ENCODE data around the gene SCGB1D4.
A peak's percentile ranks its signal among the peaks of the same experiment; 100 is the strongest.
"Not testable (repeated sequence)": the region's sequence is repeated elsewhere in the genome, so short reads cannot be mapped to it uniquely, and the experiment has no call there.

Gene SCGB1D4

GRCh38 chr11:62337303-62338181, 38.7 kb upstream of the SCGB1D4 start, which contains the start of gene ASRGL1:
Gene ASRGL1, plus strand, starts transcription at chr11:62337448. Its CDS starts 530 bp downstream, at chr11:62337978.
- no peaks in the 10 kb centered on the region for H3K36me3 ChIP-seq (ENCODE audit: insufficient read depth, low read length)
- peak within 1 kb of the TSS; percentile 94 for H2AFZ ChIP-seq (ENCODE audit: low read length)
- H3K27me3 ChIP-seq (ENCODE audit: insufficient read depth, low read length, poor library complexity, severe bottlenecking), result no peaks in the 10 kb centered on the region
- H4K20me1 ChIP-seq (ENCODE audit: insufficient read depth, low read length, poor library complexity, severe bottlenecking), result no peaks in the 10 kb centered on the region
- H3K9ac ChIP-seq (ENCODE audit: low read depth, low read length, poor library complexity, severe bottlenecking), result peak within 1 kb of the TSS; percentile 66
- no peak for TF ChIP-seq CTCF (conservative IDR thresholded peaks at IDR 0.05; ENCODE audit: low read length)
- TF ChIP-seq EZH2phosphoT487 (IDR thresholded peaks at IDR 0.05; ENCODE audit: borderline replicate concordance), result no peak
- H3K9me2 ChIP-seq (replicated peaks; ENCODE audit: low read depth, low read length), result no peaks in the 10 kb centered on the region
- peak within 1 kb of the TSS; percentile 75 for H3K4me3 ChIP-seq (ENCODE audit: low read length, poor library complexity, severe bottlenecking)
- H3K4me1 ChIP-seq (ENCODE audit: insufficient read depth, low read length, poor library complexity, severe bottlenecking), result no peaks in the 10 kb centered on the region
- no peaks in the 10 kb centered on the region for H3K79me2 ChIP-seq (ENCODE audit: insufficient read depth, low read length)
- no peaks in the 10 kb centered on the region for H3K9me3 ChIP-seq (ENCODE audit: insufficient read depth, low read depth, low read length)
- peak within 1 kb of the TSS; percentile 45 for H3K4me2 ChIP-seq (ENCODE audit: low read depth, low read length, poor library complexity, severe bottlenecking)
- no peaks in the 10 kb centered on the region for H3F3A ChIP-seq (ENCODE audit: low read depth)

GRCh38 chr11:62336949-62337302, 38.1 kb upstream of the SCGB1D4 start:
- not testable (repeated sequence) for H3F3A ChIP-seq (ENCODE audit: low read depth); H3K9me3 ChIP-seq (ENCODE audit: insufficient read depth, low read depth, low read length); H3K9me2 ChIP-seq (replicated peaks; ENCODE audit: low read depth, low read length); H3K36me3 ChIP-seq (ENCODE audit: insufficient read depth, low read length); H3K27me3 ChIP-seq (ENCODE audit: insufficient read depth, low read length, poor library complexity, severe bottlenecking); H3K79me2 ChIP-seq (ENCODE audit: insufficient read depth, low read length); H4K20me1 ChIP-seq (ENCODE audit: insufficient read depth, low read length, poor library complexity, severe bottlenecking); H3K4me1 ChIP-seq (ENCODE audit: insufficient read depth, low read length, poor library complexity, severe bottlenecking)
- H3K4me3 ChIP-seq (ENCODE audit: low read length, poor library complexity, severe bottlenecking), result peak overlapping the region; percentile 75
- peak overlapping the region; percentile 66 for H3K9ac ChIP-seq (ENCODE audit: low read depth, low read length, poor library complexity, severe bottlenecking)
- peak overlapping the region; percentile 45 for H3K4me2 ChIP-seq (ENCODE audit: low read depth, low read length, poor library complexity, severe bottlenecking)
- H2AFZ ChIP-seq (ENCODE audit: low read length), result peak overlapping the region; percentile 94

DNA sequence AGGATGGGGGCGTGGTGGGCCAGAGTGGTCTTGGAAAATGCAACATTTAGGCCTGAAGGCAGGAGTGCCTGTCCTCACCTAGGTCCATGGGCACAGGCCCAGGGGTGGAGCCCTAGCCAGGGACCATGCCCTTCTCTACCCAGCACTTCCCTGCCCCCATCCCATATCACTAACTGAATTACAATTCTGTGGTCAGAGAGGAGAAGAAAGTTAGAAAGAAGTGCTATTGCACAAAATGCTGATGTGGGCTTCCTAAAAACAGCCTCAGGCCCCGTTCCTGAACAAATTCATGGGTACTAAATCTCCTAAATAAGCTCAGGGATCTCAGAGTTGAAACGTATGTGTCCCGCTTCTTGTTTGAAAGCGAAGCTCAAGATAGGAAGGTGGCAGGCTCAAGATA, 34.9 kb upstream of the SCGB1D4 start:
- H3K9me3 ChIP-seq (ENCODE audit: insufficient read depth, low read depth, low read length), result no peaks in the 10 kb centered on the region
- H3K9me2 ChIP-seq (replicated peaks; ENCODE audit: low read depth, low read length), result no peaks in the 10 kb centered on the region
- no peak overlapping the region for H2AFZ ChIP-seq (ENCODE audit: low read length)
- no peak overlapping the region for H3K9ac ChIP-seq (ENCODE audit: low read depth, low read length, poor library complexity, severe bottlenecking)
- no peaks in the 10 kb centered on the region for H3K4me1 ChIP-seq (ENCODE audit: insufficient read depth, low read length, poor library complexity, severe bottlenecking)
- H3K4me3 ChIP-seq (ENCODE audit: low read length, poor library complexity, severe bottlenecking), result no peak overlapping the region
- H3K36me3 ChIP-seq (ENCODE audit: insufficient read depth, low read length), result no peaks in the 10 kb centered on the region
- no peaks in the 10 kb centered on the region for H4K20me1 ChIP-seq (ENCODE audit: insufficient read depth, low read length, poor library complexity, severe bottlenecking)
- no peaks in the 10 kb centered on the region for H3K27me3 ChIP-seq (ENCODE audit: insufficient read depth, low read length, poor library complexity, severe bottlenecking)
- H3F3A ChIP-seq (ENCODE audit: low read depth), result no peaks in the 10 kb centered on the region
- no peak overlapping the region for H3K4me2 ChIP-seq (ENCODE audit: low read depth, low read length, poor library complexity, severe bottlenecking)
- H3K79me2 ChIP-seq (ENCODE audit: insufficient read depth, low read length), result no peaks in the 10 kb centered on the region
- TF ChIP-seq CTCF (conservative IDR thresholded peaks at IDR 0.05; ENCODE audit: low read length) (no peak), EZH2phosphoT487 (IDR thresholded peaks at IDR 0.05; ENCODE audit: borderline replicate concordance) (no peak)

DNA sequence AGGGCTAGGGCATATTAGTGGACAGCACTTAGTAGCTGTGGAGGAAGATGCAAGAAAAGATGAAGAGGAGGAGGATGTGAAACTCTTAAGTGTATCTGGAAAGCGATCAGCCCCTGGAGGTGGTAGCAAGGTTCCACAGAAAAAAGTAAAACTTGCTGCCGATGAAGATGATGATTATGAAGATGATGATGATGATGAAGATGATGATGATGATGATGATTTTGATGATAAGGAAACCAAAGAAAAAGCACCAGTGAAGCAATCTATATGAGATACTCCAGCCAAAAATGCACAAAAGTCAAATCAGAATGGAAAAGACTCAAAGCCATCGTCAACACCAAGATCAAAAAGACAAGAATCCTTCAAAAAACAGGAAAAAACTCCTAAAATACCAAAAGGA, 32.4 kb upstream of the SCGB1D4 start:
- H3F3A ChIP-seq (ENCODE audit: low read depth); H3K79me2 ChIP-seq (ENCODE audit: insufficient read depth, low read length); H2AFZ ChIP-seq (ENCODE audit: low read length); H3K36me3 ChIP-seq (ENCODE audit: insufficient read depth, low read length); H3K4me2 ChIP-seq (ENCODE audit: low read depth, low read length, poor library complexity, severe bottlenecking); H3K9ac ChIP-seq (ENCODE audit: low read depth, low read length, poor library complexity, severe bottlenecking); H4K20me1 ChIP-seq (ENCODE audit: insufficient read depth, low read length, poor library complexity, severe bottlenecking); H3K9me2 ChIP-seq (replicated peaks; ENCODE audit: low read depth, low read length); H3K27me3 ChIP-seq (ENCODE audit: insufficient read depth, low read length, poor library complexity, severe bottlenecking); H3K9me3 ChIP-seq (ENCODE audit: insufficient read depth, low read depth, low read length); H3K4me3 ChIP-seq (ENCODE audit: low read length, poor library complexity, severe bottlenecking); H3K4me1 ChIP-seq (ENCODE audit: insufficient read depth, low read length, poor library complexity, severe bottlenecking): not testable (repeated sequence)

GRCh38 chr11:62327541-62327940, 28.7 kb upstream of the SCGB1D4 start:
- H3K4me1 ChIP-seq (ENCODE audit: insufficient read depth, low read length, poor library complexity, severe bottlenecking); H3K9me3 ChIP-seq (ENCODE audit: insufficient read depth, low read depth, low read length); H2AFZ ChIP-seq (ENCODE audit: low read length); H3K27me3 ChIP-seq (ENCODE audit: insufficient read depth, low read length, poor library complexity, severe bottlenecking); H3K9ac ChIP-seq (ENCODE audit: low read depth, low read length, poor library complexity, severe bottlenecking); H3K79me2 ChIP-seq (ENCODE audit: insufficient read depth, low read length); H3K4me2 ChIP-seq (ENCODE audit: low read depth, low read length, poor library complexity, severe bottlenecking); H3F3A ChIP-seq (ENCODE audit: low read depth); H3K9me2 ChIP-seq (replicated peaks; ENCODE audit: low read depth, low read length); H3K4me3 ChIP-seq (ENCODE audit: low read length, poor library complexity, severe bottlenecking); H3K36me3 ChIP-seq (ENCODE audit: insufficient read depth, low read length); H4K20me1 ChIP-seq (ENCODE audit: insufficient read depth, low read length, poor library complexity, severe bottlenecking): not testable (repeated sequence)

DNA sequence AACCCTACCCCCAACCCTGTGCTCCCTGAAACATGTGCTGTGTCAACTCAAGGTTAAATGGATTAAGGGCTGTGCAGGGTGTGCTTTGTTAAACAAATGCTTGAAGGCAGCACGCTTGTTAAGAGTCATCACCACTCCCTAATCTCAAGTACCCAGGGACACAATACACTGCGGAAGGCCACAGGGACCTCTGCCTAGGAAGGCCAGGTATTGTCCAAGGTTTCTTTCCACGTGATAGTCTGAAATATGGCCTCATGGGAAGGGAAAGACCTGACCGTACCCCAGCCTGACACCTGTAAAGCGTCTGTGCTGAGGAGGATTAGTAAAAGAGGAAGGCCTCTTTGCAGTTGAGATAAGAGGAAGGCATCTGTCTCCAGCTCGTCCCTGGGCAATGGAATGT, 27.8 kb upstream of the SCGB1D4 start:
- H3K36me3 ChIP-seq (ENCODE audit: insufficient read depth, low read length); H4K20me1 ChIP-seq (ENCODE audit: insufficient read depth, low read length, poor library complexity, severe bottlenecking); H3K4me3 ChIP-seq (ENCODE audit: low read length, poor library complexity, severe bottlenecking); H3K79me2 ChIP-seq (ENCODE audit: insufficient read depth, low read length); H3K4me2 ChIP-seq (ENCODE audit: low read depth, low read length, poor library complexity, severe bottlenecking); H2AFZ ChIP-seq (ENCODE audit: low read length); H3K9me3 ChIP-seq (ENCODE audit: insufficient read depth, low read depth, low read length); H3K9me2 ChIP-seq (replicated peaks; ENCODE audit: low read depth, low read length); H3K9ac ChIP-seq (ENCODE audit: low read depth, low read length, poor library complexity, severe bottlenecking); H3K4me1 ChIP-seq (ENCODE audit: insufficient read depth, low read length, poor library complexity, severe bottlenecking); H3F3A ChIP-seq (ENCODE audit: low read depth); H3K27me3 ChIP-seq (ENCODE audit: insufficient read depth, low read length, poor library complexity, severe bottlenecking): not testable (repeated sequence)
